Gastrocnemius medialis (tissue), 4 donors: ENCODE data around the gene ARHGAP8.
"Not testable (repeated sequence)": the region's sequence is repeated elsewhere in the genome, so short reads cannot be mapped to it uniquely, and the experiment has no call there.

ENCODE experiments used
- CTCF ChIP-seq, 5 experiments: fragments of 450-650 bp in 3 of 5; fragments of 200-600 bp in 2 of 5; sonication (generic) in 2 of 5; IDR thresholded peaks in 4 of 5; conservative IDR thresholded peaks in 1 of 5; 1 replicate in 4 of 5; 2 replicates in 1 of 5; pipeline ENCODE4 v1.5.1; 2016 to 2019; ENCODE audit warnings: antibody characterized with exemption in 5 of 5, mild to moderate bottlenecking in 3 of 5, moderate library complexity in 3 of 5
- POLR2A ChIP-seq, 2 donors: fragments of 450-650 bp; IDR thresholded peaks; one replicate each; pipeline ENCODE4 v1.6.1; 2017; ENCODE audit warnings: antibody characterized with exemption in 2 of 2, mild to moderate bottlenecking in 2 of 2, moderate library complexity in 2 of 2

GRCh38 chr22:44799946-44800634 is 47.7 kb downstream of the ARHGAP8 start:
- not testable (repeated sequence) for TF ChIP-seq CTCF (IDR thresholded peaks at IDR 0.05 in 4 of 5, conservative IDR thresholded peaks at IDR 0.05 in 1 of 5); POLR2A (IDR thresholded peaks at IDR 0.05)
